KOPT-K1 (cell line): ENCODE data around the gene MEAF6.
"Not testable (repeated sequence)": the region's sequence is repeated elsewhere in the genome, so short reads cannot be mapped to it uniquely, and the experiment has no call there.

Source experiments
- H3K27ac ChIP-seq: fragments of 200-600 bp; sonication (generic); 2 replicates; pipeline ENCODE4 v1.5.1; 2016; ENCODE audit warnings: antibody characterized with exemption, mild to moderate bottlenecking, low read depth, low read length; ENCODE audit not compliant: poor library complexity, severe bottlenecking
- H3K36me3 ChIP-seq: fragments of 200-600 bp; sonication (generic); 2 replicates; pipeline ENCODE4 v1.5.1; 2017; ENCODE audit warnings: antibody characterized with exemption, mild to moderate bottlenecking, low read length, moderate library complexity; ENCODE audit not compliant: insufficient read depth
- H3K9me3 ChIP-seq: fragments of 200-600 bp; sonication (generic); 2 replicates; pipeline ENCODE4 v1.5.1; 2017; ENCODE audit warnings: antibody characterized with exemption, low read length, mild to moderate bottlenecking; ENCODE audit not compliant: insufficient read depth, poor library complexity, severe bottlenecking

Gene MEAF6

DNA sequence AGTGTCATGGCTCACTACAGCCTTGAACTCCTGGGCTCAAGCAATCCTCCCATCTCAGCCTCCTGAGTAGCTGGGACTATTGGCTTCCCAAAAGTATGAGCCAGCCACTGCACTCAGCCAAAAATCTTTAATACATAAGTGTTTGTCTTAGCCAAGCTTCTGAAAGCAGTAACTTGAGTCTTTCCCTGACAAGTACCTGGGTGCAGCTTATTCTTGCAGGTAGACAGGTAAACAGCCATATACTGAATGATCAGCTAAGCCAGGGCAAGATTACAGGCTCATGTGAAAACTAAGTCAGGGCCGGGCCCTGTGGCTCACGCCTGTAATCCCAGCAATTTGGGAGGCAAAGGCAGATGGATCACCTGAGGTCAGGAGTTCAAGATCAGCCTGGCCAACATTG is 7.8 kb downstream of the MEAF6 start:
- Histone ChIP-seq H3K27ac (no peak overlapping the region), H3K36me3 (peaks cover 87% of the 10 kb centered on the region), H3K9me3 (no peaks in the 10 kb centered on the region)

DNA sequence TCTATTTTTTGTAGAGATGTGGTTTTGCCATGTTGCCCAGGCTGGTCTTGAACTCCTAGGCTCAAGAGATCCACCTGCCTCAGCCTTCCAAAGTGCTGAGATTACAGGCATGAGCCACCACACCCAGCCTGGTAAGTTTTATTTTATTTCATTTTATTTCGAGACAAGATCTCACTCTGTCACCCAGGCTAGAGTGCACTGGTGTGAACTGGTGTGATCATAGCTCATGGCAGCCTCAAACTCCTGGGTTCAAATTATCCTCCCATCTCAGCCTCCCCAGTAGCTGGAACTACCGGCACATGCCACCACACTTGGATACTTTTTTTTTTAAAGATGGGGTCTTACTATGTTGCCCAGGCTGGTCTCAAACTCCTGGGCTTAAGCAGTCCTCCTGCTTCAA is 11.8 kb downstream of the MEAF6 start:
- not testable (repeated sequence) for H3K9me3 ChIP-seq, H3K27ac ChIP-seq
- H3K36me3 ChIP-seq, result peaks cover 90% of the 10 kb centered on the region

DNA sequence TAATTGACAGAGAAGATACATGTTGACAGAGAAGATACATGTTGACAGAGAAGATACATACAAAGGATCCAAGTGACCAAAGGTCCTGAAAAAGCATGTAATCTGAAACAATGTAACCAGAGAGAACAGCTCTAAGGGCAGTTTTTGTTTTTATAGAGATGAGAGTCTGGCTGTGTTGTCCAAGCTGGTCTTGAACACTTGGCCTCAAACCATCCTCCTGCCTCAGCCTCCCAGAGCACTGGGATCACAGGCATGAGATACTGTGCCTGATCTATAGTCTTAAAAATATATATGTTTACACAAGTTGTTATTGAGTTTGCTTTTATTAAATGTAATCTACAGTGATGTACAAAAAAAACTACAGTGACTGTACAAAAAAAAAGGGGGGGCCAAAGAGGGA is 12.5 kb downstream of the MEAF6 start:
- Histone ChIP-seq H3K9me3 (no peaks in the 10 kb centered on the region), H3K27ac (no peak overlapping the region), H3K36me3 (peaks cover 88% of the 10 kb centered on the region)

DNA sequence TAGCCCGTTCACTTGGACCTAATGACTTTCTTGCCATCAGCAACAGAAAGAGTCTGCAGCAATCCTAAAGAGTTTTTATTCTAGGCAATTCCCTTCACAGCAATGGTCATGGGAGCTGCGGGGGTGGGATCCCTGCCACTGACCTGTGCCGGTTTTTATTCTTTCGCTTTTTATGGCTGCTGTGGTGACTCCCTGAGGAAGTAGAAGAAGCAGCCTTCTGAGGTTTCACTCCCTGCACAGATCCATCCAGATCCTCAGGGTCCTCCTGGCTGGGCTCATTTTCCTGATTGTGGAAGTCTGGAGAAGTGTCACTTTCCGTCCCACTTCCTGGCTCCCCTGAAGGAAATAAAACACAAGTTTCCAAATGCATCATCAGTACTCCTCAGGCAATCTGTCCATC is 12.9 kb downstream of the MEAF6 start:
- no peaks in the 10 kb centered on the region for H3K9me3 ChIP-seq
- peaks cover 85% of the 10 kb centered on the region for H3K36me3 ChIP-seq
- H3K27ac ChIP-seq, result no peak overlapping the region

DNA sequence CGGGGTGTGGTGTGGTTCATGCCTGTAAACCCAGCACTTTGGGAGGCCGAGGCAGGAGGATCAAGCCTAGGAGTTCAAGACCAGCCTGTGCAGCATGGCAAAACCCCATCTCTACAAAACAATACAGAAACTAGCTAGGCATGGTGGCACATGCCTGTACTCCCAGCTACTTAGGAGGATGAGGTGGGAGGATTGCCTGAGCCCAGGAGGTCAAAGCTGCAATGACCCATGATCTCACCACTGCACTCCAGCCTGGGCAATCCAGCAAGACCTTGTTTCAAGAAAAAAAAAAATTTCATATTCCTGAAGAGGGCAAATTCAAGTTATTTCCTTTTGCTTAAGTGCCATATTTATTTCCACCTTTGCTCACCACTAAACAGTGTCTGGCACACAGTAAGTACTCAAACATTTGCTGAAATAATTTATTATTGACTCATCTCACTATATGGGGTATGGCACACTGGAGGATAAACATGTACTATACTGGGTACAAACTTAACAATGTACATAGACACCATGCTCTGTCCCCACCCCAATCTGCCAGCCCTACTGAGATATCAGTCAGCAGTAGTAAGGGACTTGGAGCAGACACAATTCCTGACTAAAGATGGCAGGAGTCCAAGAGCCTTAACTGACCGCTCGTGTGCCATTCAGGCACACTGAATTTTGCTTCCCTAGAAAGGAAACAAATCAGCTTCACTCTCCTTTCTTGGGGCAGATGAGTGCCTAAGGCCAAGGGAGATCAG is 15.5 kb downstream of the MEAF6 start:
- Histone ChIP-seq H3K27ac (no peak overlapping the region), H3K36me3 (peaks cover 74% of the 10 kb centered on the region), H3K9me3 (no peaks in the 10 kb centered on the region)

DNA sequence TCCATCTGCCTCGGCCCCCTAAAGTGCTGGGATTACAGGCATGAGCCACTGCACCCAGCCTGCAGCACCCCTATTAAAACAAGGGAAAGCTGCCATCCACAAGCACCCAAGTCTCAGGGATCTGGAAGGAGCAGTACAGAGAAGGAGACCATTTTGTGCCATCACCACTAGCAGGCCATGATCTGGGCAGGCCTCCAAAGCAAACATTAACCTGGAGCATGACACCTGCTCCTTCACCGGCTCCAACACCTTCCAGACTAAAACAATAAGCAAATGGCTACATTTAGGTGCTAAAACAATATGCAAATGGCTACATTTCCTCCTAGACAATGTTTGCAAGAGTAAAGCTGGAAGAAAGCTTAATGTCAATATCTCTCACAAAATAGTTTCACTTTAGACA is 16.7 kb downstream of the MEAF6 start:
- Histone ChIP-seq H3K36me3 (peaks cover 74% of the 10 kb centered on the region), H3K9me3 (no peaks in the 10 kb centered on the region), H3K27ac (no peak overlapping the region)

DNA sequence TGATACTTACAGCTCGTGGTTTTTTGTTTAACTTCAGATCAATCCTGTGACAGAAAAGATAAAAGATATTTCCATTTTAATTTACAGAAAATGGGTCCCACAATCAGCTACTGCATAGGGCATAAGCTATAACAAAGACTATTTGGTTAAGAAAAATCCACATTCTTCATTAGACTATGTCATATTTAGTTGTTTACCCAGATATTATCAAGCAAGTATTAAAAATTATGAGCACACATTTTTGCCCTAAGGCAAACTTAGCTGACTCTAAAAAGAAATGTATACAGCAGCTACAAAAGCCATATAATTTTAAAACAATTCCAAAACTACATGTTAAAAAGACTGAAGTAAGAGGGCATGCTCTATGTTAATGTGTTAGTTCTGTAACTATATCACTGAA is 18.7 kb downstream of the MEAF6 start:
- peaks cover 80% of the 10 kb centered on the region for H3K36me3 ChIP-seq
- H3K27ac ChIP-seq, result no peak overlapping the region
- H3K9me3 ChIP-seq, result no peaks in the 10 kb centered on the region

DNA sequence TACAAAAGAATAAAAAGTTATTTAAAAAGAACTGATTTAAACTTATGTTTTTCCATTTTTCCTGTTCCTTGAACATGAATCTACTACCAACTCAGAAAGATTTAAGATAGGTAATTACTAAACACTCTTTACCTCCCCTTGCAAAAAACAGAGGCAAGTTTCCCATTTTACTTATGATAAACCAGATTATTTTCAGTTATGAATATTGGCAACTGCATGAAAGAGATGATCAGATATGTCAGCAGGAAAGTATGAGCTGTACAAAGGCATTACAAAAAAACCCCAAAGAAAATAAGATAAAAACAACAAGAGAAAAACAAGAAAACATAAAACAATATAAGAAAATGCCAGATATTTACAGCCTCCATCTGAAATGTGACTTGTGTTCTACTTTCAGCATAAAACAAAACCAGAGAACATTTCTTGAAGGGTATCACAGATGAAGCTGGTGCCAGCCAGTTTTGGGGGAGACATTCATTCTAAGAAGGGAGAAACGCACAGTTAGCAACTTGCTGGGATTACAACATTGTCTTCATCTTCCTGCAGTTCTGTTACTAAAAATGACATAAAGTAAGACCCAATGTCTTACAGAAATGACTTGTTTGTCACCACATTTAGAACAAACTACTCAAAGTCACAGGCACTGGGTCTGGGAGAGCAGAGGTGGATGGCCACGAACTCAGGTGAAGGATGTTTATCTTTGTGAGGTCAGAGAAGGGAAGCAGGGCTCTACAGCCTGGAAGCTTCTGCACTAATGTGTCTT is 21.0 kb downstream of the MEAF6 start:
- Histone ChIP-seq H3K9me3 (no peaks in the 10 kb centered on the region), H3K27ac (no peak overlapping the region), H3K36me3 (peaks cover 78% of the 10 kb centered on the region)

DNA sequence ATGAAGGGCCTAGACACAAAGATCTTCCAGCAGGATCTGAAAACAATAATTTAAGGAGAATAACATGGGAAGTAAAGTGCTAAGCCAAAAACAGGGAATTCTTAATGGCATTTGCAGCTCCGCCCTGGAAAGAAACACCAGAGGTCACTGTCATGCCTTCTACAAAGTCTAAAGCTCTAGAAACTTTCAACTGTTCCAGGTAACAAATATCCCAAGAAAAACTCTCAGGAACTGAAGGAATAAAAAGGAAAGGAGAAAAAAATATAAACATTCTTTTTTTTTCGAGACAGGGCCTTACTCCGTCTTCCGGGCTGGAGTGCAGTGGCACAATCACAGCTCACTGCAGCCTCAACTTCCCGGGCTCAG is 27.0 kb downstream of the MEAF6 start:
- peaks cover 78% of the 10 kb centered on the region for H3K36me3 ChIP-seq
- H3K9me3 ChIP-seq, result no peaks in the 10 kb centered on the region
- no peak overlapping the region for H3K27ac ChIP-seq

DNA sequence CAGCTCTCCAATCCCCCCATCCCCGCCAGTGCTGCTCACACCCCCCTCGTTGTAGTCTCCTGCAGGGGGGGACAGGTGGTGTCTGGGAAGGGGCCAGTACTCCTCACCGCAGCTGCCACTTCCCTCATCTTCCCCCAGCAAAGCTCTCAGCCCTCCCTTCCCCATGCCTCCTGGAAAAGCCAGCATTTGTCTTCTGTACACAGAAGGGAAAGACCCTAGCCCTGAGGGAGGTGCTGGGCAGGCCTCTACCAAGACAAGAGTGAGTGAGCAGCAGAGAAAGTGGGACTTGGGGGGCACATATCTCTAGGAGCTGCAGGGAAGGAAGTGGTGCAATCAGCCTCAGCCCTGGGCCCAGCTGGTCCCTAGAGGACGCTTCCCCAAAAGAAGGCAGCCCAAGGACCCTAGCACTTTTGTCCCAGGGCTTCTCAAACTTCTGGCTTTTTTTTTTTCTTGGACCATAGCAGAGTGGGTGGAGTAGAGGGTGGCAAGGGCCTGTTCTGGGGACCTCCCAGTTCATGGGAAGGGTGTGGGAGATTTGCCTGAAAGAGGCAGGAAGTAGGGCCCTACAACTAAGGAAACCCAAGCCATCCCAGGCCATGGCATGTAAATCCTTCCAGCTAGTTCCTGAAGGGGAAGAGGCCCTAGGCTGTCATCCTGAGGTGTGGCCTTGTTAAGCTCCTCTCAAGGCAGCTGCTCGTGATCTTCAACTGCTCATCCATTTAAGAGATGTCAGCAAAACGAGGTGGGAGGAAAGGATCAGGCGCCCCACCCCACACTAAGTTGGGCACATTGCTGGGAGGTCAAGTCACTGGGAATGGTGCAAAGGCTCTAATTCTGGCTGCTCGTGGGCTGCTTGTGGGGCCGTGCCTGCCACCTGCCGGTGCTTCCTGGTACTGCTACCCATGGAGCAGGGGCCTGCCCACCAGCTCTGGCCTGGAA is 27.6 kb downstream of the MEAF6 start:
- Histone ChIP-seq H3K27ac (no peak overlapping the region), H3K36me3 (peaks cover 78% of the 10 kb centered on the region), H3K9me3 (no peaks in the 10 kb centered on the region)

DNA sequence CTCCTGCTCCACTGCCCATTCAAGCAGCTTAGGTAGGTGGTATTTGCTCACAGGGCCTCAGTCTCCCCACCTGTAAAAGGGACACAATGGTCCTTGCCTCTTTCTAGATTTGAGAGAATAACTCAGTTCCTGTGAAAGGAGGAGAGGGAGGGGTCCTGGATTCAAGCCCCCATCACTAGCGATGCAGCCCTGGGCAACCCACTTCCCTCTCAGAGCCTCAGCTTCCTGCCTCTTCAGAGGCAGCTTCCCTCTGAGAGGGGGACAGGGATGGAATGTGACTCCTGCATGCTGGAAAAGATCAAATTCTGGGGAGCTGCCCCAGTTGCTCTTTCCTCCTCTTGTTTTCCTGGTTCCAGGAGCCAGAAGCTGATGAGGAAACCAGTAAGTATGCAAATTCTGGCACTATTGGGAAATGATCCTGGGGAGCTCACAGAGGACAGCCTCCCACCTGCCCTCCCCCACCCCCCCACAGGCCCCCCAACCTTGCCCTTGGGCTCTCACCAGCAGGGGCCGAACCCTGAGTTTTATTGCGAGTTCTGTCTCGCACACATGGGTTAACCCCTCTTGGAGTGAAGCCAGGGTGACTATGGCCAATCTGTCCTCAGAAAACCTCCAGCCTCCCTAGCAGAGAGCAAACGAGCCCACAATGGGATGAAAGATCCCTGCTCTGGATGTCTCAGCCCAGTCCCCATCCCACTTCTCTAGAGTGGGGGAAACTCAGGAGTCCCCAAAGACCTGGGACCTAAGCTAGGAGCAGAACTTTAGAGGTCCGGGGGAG is 28.5 kb downstream of the MEAF6 start:
- H3K27ac ChIP-seq, result no peak overlapping the region
- no peaks in the 10 kb centered on the region for H3K9me3 ChIP-seq
- peaks cover 78% of the 10 kb centered on the region for H3K36me3 ChIP-seq

DNA sequence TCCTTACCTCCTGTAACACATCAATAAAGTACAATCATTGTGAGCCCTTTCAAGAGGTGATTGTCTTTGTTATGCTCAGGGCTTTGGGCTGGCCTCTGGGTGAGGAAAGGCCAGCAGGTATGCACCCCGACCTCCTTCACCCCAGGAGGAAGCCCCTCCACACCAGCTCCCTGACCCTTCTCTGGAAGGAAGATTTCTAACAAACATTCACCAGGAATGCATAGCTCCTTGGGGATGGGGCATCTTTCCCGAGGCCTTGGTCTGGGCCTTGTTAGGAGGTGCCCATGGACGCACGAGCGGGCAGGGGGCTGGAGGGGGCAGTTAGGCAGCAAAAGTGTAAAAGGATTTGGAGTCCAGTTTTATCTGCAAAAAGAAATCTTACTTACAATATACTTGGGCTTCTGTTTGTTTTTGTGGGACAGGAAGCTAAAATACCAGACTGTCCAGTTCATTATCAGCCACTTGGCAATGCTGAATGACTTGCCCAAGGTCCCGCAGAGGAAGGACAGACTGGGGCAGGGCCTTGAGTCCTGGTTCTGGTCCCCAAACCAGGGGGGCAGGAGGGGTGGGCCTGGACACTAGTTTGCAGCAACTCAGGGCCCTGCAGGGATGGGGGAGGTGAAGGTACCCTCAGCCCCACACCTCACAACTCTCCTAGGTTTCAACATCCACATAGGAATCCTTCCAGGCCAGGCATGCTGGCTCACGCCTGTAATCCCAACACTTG is 30.1 kb downstream of the MEAF6 start:
- Histone ChIP-seq H3K9me3 (no peaks in the 10 kb centered on the region), H3K27ac (no peak overlapping the region), H3K36me3 (peaks cover 78% of the 10 kb centered on the region)

DNA sequence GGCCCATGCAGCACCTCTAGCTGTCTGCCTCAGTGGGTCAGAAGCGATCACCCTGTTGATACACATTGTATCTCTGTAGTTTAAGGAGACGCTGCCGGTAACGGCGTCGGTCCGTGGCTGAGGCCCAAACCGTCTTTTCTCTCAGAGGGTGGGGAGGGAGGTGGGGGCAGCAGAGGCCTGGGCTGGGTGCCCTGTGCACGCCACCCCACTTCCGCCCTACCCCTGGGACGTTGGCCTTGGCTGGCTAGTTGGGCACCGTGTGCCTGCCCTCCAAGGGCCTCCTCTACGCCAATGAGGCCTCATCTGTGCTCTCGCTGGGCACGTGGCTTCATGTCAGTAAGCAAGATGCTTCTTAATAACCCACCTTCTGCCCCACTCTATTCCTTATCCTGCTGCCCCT is 30.8 kb downstream of the MEAF6 start:
- H3K36me3 ChIP-seq, result peaks cover 71% of the 10 kb centered on the region
- no peak overlapping the region for H3K27ac ChIP-seq

More for the DNA sequence above, 30.8 kb downstream of the MEAF6 start:
- H3K9me3 ChIP-seq, result no peaks in the 10 kb centered on the region
